Measurements from ENCODE around the gene ST7. TPM values are rescaled to one million over a fixed set of nuclear protein-coding genes. Genes with fewer than 3 reads are reported as not detected.

The ST7 gene
- total and polyA plus RNA-seq, 7 donors, result 5.3 to 37.7 (median 19.0) TPM

GRCh38 chr7:116938678-116939077 lies 14.6 kb upstream of the ST7 start:
- Histone ChIP-seq H3K9me3 (no peaks in the 10 kb centered on the region), H3K27ac (no peak overlapping the region), H3K4me1 (no peaks in the 10 kb centered on the region), H3K4me3 (no peak overlapping the region), H3K27me3 (no peaks in the 10 kb centered on the region), H3K36me3 (no peaks in the 10 kb centered on the region)
- WGBS, 2 donors, result 82 to 87% methylated on average over 2 of the region's 2 CpGs
- TF ChIP-seq CTCF (IDR thresholded peaks at IDR 0.05), result no peak
- TF ChIP-seq EP300 (IDR thresholded peaks at IDR 0.05), result no peak
- no peak for TF ChIP-seq POLR2A (IDR thresholded peaks at IDR 0.05)
- intact Hi-C loops (cut with DNase I), result no loop called here
- DNase-seq, result no peak

- DNase-seq, result no peak
- Histone ChIP-seq H3K36me3 (no peaks in the 10 kb centered on the region), H3K4me1 (no peaks in the 10 kb centered on the region), H3K4me3 (no peak overlapping the region), H3K9me3 (no peaks in the 10 kb centered on the region), H3K27ac (no peak overlapping the region), H3K27me3 (no peaks in the 10 kb centered on the region)
- WGBS, 2 donors, result 72 to 81% methylated on average over 8 of the region's 8 CpGs
- TF ChIP-seq POLR2AphosphoS5 (IDR thresholded peaks at IDR 0.05), result no peak
- no peak for TF ChIP-seq EP300 (IDR thresholded peaks at IDR 0.05)
- no peak for TF ChIP-seq POLR2A (IDR thresholded peaks at IDR 0.05)
- no peak for TF ChIP-seq CTCF (IDR thresholded peaks at IDR 0.05)
- intact Hi-C loops (cut with DNase I), result no loop called here
Measured at GRCh38 chr7:116940689-116941370, 12.5 kb upstream of the ST7 start.

- 89 to 91% methylated on average over 2 of the region's 2 CpGs for WGBS, 2 donors
- TF ChIP-seq POLR2AphosphoS5 (IDR thresholded peaks at IDR 0.05) (no peak), POLR2A (IDR thresholded peaks at IDR 0.05) (no peak), EP300 (IDR thresholded peaks at IDR 0.05) (no peak), CTCF (IDR thresholded peaks at IDR 0.05) (no peak)
- intact Hi-C loops (cut with DNase I), result no loop called here
Measured at GRCh38 chr7:116942504-116942903, 10.8 kb upstream of the ST7 start.

GRCh38 chr7:116948934-116949333 lies 4.4 kb upstream of the ST7 start:
- 43 to 53% methylated on average over 3 of the region's 3 CpGs for WGBS, 2 donors

More at GRCh38 chr7:116942504-116942903, 10.8 kb upstream of the ST7 start:
- Histone ChIP-seq H3K27ac (no peak overlapping the region), H3K27me3 (no peaks in the 10 kb centered on the region), H3K36me3 (no peaks in the 10 kb centered on the region), H3K4me1 (no peaks in the 10 kb centered on the region), H3K4me3 (no peak overlapping the region), H3K9me3 (no peaks in the 10 kb centered on the region)
- DNase-seq, result no peak

More at GRCh38 chr7:116948934-116949333, 4.4 kb upstream of the ST7 start:
- Histone ChIP-seq H3K27me3 (no peaks in the 10 kb centered on the region), H3K4me3 (no peak overlapping the region), H3K4me1 (peaks cover 0 to 15% (median 9%) of the 10 kb centered on the region in 4 donors), H3K9me3 (no peaks in the 10 kb centered on the region), H3K36me3 (no peaks in the 10 kb centered on the region), H3K27ac (no peak overlapping the region)
- TF ChIP-seq EP300 (IDR thresholded peaks at IDR 0.05) (no peak), POLR2AphosphoS5 (IDR thresholded peaks at IDR 0.05) (no peak), POLR2A (IDR thresholded peaks at IDR 0.05) (no peak), CTCF (IDR thresholded peaks at IDR 0.05) (no peak)
- no peak for DNase-seq
- intact Hi-C loops (cut with DNase I), result no loop called here

Data from sigmoid colon (tissue), 7 donors.